ENCODE data around the gene MOB3C.
"Not testable (repeated sequence)": the region's sequence is repeated elsewhere in the genome, so short reads cannot be mapped to it uniquely, and the experiment has no call there.

The MOB3C gene

GRCh38 chr1:46652321-46653100 lies 35.9 kb upstream of the MOB3C start:
- Histone ChIP-seq H3K4me2 (ENCODE audit: low read depth, low read length) (no peak overlapping the region), H3F3A (ENCODE audit: insufficient read depth, low read length) (no peaks in the 10 kb centered on the region), H3K4me3 (ENCODE audit: low read length) (no peak overlapping the region), H3K27ac (ENCODE audit: low read length) (no peak overlapping the region), H2AFZ (ENCODE audit: low read length) (no peak overlapping the region), H3K79me2 (ENCODE audit: low read length) (no peaks in the 10 kb centered on the region), H3K9me2 (replicated peaks; ENCODE audit: insufficient read depth, low read length) (no peaks in the 10 kb centered on the region), H3K9ac (ENCODE audit: low read length) (no peak overlapping the region), H3K36me3 (replicated peaks; ENCODE audit: insufficient read depth, low read length) (0 out of 2 replicates have a peak, but pooled peaks cover 4% of the 10 kb centered on the region), H4K20me1 (ENCODE audit: insufficient read depth, low read length) (no peaks in the 10 kb centered on the region), H3K9me3 (replicated peaks; ENCODE audit: insufficient read depth, low read length) (no peaks in the 10 kb centered on the region), H3K4me1 (ENCODE audit: low read length) (no peaks in the 10 kb centered on the region), H3K27me3 (replicated peaks; ENCODE audit: insufficient read depth, low read length) (no peaks in the 10 kb centered on the region)
- TF ChIP-seq CTCF (IDR thresholded peaks at IDR 0.05; ENCODE audit: low read length): no peak
- no peak for TF ChIP-seq EZH2phosphoT487 (IDR thresholded peaks at IDR 0.05; ENCODE audit: low read length)
- no peak for TF ChIP-seq EZH2 (optimal IDR thresholded peaks at IDR 0.05; ENCODE audit: low read depth, low read length)
- no peak for DNase-seq

DNA sequence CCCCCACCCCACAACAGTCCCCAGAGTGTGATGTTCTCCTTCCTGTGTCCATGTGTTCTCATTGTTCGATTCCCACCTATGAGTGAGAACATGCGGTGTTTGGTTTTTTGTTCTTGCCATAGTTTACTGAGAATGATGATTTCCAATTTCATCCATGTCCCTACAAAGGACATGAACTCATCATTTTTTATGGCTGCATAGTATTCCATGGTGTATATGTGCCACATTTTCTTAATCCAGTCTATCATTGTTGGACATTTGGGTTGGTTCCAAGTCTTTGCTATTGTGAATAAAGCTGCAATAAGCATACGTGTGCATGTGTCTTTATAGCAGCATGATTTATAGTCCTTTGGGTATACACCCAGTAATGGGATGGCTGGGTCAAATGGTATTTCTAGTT lies 34.5 kb upstream of the MOB3C start:
- not testable (repeated sequence) for H2AFZ ChIP-seq (ENCODE audit: low read length); H3K9me2 ChIP-seq (replicated peaks; ENCODE audit: insufficient read depth, low read length); H4K20me1 ChIP-seq (ENCODE audit: insufficient read depth, low read length); DNase-seq; H3K4me2 ChIP-seq (ENCODE audit: low read depth, low read length); H3K9ac ChIP-seq (ENCODE audit: low read length); H3K27ac ChIP-seq (ENCODE audit: low read length); H3K4me1 ChIP-seq (ENCODE audit: low read length); H3K4me3 ChIP-seq (ENCODE audit: low read length); H3F3A ChIP-seq (ENCODE audit: insufficient read depth, low read length); H3K27me3 ChIP-seq (replicated peaks; ENCODE audit: insufficient read depth, low read length); H3K79me2 ChIP-seq (ENCODE audit: low read length); H3K36me3 ChIP-seq (replicated peaks; ENCODE audit: insufficient read depth, low read length); H3K9me3 ChIP-seq (replicated peaks; ENCODE audit: insufficient read depth, low read length)

DNA sequence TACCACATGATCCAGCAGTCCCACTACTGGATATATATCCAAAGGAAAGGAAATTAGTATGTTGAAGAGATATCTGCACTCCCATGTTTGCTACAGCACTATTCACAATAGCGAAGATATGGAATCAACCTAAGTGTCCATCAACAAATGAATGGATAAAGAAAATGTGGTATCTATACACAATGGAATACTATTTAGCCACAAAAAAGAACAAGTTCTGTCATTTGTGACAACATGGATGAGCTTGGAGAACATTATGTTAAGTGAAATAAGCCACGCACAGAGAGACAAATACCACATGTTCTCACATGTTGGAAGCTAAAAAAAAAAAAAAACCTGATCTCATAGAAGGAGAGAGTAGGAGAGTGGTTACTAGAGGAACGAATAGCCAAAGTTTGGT lies 33.9 kb upstream of the MOB3C start:
- Histone ChIP-seq H3K27me3 (replicated peaks; ENCODE audit: insufficient read depth, low read length) (no peaks in the 10 kb centered on the region), H3F3A (ENCODE audit: insufficient read depth, low read length) (no peaks in the 10 kb centered on the region), H3K9me3 (replicated peaks; ENCODE audit: insufficient read depth, low read length) (no peaks in the 10 kb centered on the region), H3K79me2 (ENCODE audit: low read length) (no peaks in the 10 kb centered on the region), H4K20me1 (ENCODE audit: insufficient read depth, low read length) (no peaks in the 10 kb centered on the region), H2AFZ (ENCODE audit: low read length) (no peak overlapping the region), H3K9ac (ENCODE audit: low read length) (no peak overlapping the region), H3K4me2 (ENCODE audit: low read depth, low read length) (no peak overlapping the region), H3K36me3 (replicated peaks; ENCODE audit: insufficient read depth, low read length) (0 out of 2 replicates have a peak, but pooled peaks cover 4% of the 10 kb centered on the region), H3K27ac (ENCODE audit: low read length) (no peak overlapping the region), H3K4me3 (ENCODE audit: low read length) (no peak overlapping the region), H3K9me2 (replicated peaks; ENCODE audit: insufficient read depth, low read length) (no peaks in the 10 kb centered on the region), H3K4me1 (ENCODE audit: low read length) (no peaks in the 10 kb centered on the region)
- DNase-seq: no peak
- no peak for TF ChIP-seq EZH2phosphoT487 (IDR thresholded peaks at IDR 0.05; ENCODE audit: low read length)
- TF ChIP-seq EZH2 (optimal IDR thresholded peaks at IDR 0.05; ENCODE audit: low read depth, low read length): no peak
- no peak for TF ChIP-seq CTCF (IDR thresholded peaks at IDR 0.05; ENCODE audit: low read length)

DNA sequence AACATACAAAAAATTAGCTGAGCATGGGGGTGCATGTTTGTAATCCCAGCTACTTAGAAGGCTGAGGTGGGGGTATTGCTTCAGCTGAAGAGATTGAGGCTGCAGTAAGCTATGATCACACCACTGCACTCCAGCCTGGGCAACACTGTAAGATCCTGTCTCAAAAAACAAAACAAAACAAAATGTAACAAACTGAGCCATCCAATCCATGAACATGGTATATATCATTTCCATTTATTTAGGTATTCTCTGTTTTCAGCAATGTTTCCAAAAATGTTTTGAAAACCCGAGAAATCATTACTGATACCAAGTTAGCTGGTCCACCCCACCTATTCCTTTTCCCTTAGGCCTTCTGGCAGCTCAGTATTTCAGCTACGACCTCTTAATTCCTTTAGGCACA lies 33.2 kb upstream of the MOB3C start:
- Histone ChIP-seq H3K79me2 (ENCODE audit: low read length) (no peaks in the 10 kb centered on the region), H4K20me1 (ENCODE audit: insufficient read depth, low read length) (no peaks in the 10 kb centered on the region), H3F3A (ENCODE audit: insufficient read depth, low read length) (no peaks in the 10 kb centered on the region), H3K36me3 (replicated peaks; ENCODE audit: insufficient read depth, low read length) (0 out of 2 replicates have a peak, but pooled peaks cover 4% of the 10 kb centered on the region), H2AFZ (ENCODE audit: low read length) (no peak overlapping the region), H3K4me2 (ENCODE audit: low read depth, low read length) (no peak overlapping the region), H3K4me3 (ENCODE audit: low read length) (no peak overlapping the region), H3K27me3 (replicated peaks; ENCODE audit: insufficient read depth, low read length) (no peaks in the 10 kb centered on the region), H3K9me3 (replicated peaks; ENCODE audit: insufficient read depth, low read length) (no peaks in the 10 kb centered on the region), H3K27ac (ENCODE audit: low read length) (no peak overlapping the region), H3K4me1 (ENCODE audit: low read length) (no peaks in the 10 kb centered on the region), H3K9me2 (replicated peaks; ENCODE audit: insufficient read depth, low read length) (no peaks in the 10 kb centered on the region), H3K9ac (ENCODE audit: low read length) (no peak overlapping the region)
- no peak for DNase-seq
- TF ChIP-seq EZH2phosphoT487 (IDR thresholded peaks at IDR 0.05; ENCODE audit: low read length): no peak
- no peak for TF ChIP-seq CTCF (IDR thresholded peaks at IDR 0.05; ENCODE audit: low read length)
- TF ChIP-seq EZH2 (optimal IDR thresholded peaks at IDR 0.05; ENCODE audit: low read depth, low read length): no peak
